ENCODE data around the gene NARF. TPM values are rescaled to one million over a fixed set of nuclear protein-coding genes. Genes with fewer than 3 reads are reported as not detected.

Gene NARF
- total and polyA plus RNA-seq, 2 of the 8 experiments (the other 6 are each of a cell fraction or from before 2014, with no cell fraction given), result 97.4 to 131 TPM

DNA sequence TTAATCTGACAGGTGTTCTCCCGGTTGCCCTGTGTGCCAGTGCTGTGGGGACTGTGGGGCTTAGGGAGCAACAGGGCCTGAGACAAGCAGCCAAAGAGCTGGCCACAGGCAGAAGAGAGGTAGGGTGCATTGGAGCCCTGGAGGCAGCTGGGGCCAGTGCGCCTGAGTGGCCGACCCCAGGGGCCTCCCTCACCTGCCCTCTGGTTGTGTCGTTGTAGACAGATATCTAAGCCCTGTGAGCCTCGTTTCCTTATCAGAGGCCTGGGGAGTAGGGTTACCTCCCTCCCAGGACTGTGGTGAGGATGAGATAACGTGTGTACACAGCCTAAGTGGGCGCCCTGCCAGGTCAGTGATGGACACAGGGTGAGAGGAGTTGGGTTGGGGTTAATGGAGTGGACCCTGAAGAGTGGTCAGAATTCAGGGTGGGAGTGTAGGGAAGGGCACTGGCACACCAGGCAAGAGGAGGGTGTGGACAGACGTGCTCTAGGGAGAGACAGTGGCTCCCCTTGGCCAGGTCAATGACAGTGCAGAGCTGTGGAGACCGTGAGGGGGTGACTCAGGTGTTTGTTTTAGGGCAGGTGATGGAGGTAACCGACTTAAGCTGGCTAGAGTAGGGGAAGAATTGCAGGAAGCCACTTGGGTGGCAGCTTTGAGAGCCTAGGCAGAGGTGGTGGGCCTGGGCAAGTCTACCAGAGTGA is 3.4 kb downstream of the NARF start (continued):
- TF ChIP-seq, protein P1, sequence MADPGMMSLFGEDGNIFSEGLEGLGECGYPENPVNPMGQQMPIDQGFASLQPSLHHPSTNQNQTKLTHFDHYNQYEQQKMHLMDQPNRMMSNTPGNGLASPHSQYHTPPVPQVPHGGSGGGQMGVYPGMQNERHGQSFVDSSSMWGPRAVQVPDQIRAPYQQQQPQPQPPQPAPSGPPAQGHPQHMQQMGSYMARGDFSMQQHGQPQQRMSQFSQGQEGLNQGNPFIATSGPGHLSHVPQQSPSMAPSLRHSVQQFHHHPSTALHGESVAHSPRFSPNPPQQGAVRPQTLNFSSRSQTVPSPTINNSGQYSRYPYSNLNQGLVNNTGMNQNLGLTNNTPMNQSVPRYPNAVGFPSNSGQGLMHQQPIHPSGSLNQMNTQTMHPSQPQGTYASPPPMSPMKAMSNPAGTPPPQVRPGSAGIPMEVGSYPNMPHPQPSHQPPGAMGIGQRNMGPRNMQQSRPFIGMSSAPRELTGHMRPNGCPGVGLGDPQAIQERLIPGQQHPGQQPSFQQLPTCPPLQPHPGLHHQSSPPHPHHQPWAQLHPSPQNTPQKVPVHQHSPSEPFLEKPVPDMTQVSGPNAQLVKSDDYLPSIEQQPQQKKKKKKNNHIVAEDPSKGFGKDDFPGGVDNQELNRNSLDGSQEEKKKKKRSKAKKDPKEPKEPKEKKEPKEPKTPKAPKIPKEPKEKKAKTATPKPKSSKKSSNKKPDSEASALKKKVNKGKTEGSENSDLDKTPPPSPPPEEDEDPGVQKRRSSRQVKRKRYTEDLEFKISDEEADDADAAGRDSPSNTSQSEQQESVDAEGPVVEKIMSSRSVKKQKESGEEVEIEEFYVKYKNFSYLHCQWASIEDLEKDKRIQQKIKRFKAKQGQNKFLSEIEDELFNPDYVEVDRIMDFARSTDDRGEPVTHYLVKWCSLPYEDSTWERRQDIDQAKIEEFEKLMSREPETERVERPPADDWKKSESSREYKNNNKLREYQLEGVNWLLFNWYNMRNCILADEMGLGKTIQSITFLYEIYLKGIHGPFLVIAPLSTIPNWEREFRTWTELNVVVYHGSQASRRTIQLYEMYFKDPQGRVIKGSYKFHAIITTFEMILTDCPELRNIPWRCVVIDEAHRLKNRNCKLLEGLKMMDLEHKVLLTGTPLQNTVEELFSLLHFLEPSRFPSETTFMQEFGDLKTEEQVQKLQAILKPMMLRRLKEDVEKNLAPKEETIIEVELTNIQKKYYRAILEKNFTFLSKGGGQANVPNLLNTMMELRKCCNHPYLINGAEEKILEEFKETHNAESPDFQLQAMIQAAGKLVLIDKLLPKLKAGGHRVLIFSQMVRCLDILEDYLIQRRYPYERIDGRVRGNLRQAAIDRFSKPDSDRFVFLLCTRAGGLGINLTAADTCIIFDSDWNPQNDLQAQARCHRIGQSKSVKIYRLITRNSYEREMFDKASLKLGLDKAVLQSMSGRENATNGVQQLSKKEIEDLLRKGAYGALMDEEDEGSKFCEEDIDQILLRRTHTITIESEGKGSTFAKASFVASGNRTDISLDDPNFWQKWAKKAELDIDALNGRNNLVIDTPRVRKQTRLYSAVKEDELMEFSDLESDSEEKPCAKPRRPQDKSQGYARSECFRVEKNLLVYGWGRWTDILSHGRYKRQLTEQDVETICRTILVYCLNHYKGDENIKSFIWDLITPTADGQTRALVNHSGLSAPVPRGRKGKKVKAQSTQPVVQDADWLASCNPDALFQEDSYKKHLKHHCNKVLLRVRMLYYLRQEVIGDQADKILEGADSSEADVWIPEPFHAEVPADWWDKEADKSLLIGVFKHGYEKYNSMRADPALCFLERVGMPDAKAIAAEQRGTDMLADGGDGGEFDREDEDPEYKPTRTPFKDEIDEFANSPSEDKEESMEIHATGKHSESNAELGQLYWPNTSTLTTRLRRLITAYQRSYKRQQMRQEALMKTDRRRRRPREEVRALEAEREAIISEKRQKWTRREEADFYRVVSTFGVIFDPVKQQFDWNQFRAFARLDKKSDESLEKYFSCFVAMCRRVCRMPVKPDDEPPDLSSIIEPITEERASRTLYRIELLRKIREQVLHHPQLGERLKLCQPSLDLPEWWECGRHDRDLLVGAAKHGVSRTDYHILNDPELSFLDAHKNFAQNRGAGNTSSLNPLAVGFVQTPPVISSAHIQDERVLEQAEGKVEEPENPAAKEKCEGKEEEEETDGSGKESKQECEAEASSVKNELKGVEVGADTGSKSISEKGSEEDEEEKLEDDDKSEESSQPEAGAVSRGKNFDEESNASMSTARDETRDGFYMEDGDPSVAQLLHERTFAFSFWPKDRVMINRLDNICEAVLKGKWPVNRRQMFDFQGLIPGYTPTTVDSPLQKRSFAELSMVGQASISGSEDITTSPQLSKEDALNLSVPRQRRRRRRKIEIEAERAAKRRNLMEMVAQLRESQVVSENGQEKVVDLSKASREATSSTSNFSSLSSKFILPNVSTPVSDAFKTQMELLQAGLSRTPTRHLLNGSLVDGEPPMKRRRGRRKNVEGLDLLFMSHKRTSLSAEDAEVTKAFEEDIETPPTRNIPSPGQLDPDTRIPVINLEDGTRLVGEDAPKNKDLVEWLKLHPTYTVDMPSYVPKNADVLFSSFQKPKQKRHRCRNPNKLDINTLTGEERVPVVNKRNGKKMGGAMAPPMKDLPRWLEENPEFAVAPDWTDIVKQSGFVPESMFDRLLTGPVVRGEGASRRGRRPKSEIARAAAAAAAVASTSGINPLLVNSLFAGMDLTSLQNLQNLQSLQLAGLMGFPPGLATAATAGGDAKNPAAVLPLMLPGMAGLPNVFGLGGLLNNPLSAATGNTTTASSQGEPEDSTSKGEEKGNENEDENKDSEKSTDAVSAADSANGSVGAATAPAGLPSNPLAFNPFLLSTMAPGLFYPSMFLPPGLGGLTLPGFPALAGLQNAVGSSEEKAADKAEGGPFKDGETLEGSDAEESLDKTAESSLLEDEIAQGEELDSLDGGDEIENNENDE (IDR thresholded peaks at IDR 0.05; ENCODE audit: insufficient replicate concordance, low read length), result no peak
- TF ChIP-seq NRF1 (IDR thresholded peaks at IDR 0.05; ENCODE audit: low read depth, low read length), result no peak
- no peak for TF ChIP-seq KDM5A (IDR thresholded peaks at IDR 0.05; ENCODE audit: low read length)
- TF ChIP-seq SUZ12 (IDR thresholded peaks at IDR 0.05; ENCODE audit: low read length), result no peak
- TF ChIP-seq RBBP5 (IDR thresholded peaks at IDR 0.05; ENCODE audit: borderline replicate concordance, low read depth, low read length), result no peak
- no peak for TF ChIP-seq GTF2F1 (IDR thresholded peaks at IDR 0.05; ENCODE audit: borderline replicate concordance, low read depth, low read length)
- TF ChIP-seq GABPA (IDR thresholded peaks at IDR 0.05; ENCODE audit: borderline replicate concordance, insufficient read depth, low read length), result no peak
- TF ChIP-seq JUN (IDR thresholded peaks at IDR 0.05; ENCODE audit: low read depth, low read length), result no peak
- no peak for TF ChIP-seq RNF2 (IDR thresholded peaks at IDR 0.05; ENCODE audit: borderline replicate concordance, low read depth, low read length, missing control alignments, poor library complexity, severe bottlenecking)
